ENCODE results near the gene FZD8.

The FZD8 gene

DNA sequence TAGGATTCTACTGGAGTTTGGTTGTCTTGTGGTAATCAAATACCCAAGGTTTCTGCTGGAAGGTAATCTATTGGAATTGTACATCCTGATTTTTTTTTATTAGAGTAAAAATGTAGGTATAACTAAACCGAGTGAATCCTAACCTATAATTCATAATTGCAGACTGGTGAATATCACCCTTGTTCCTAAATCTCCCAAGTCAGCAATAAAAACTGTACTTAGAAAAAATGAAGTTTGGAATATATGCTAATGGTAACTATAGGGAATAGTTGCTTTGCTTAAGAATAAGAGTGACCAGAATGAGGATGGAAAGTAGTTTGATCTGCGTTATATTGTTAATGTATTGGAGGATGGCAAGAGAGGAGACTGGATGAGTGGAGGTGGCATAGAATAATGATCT is 10.7 kb upstream of the FZD8 start:
- no peak for DNase-seq (ENCODE audit: extremely low read depth, low read depth)
- TF ChIP-seq, protein P1, sequence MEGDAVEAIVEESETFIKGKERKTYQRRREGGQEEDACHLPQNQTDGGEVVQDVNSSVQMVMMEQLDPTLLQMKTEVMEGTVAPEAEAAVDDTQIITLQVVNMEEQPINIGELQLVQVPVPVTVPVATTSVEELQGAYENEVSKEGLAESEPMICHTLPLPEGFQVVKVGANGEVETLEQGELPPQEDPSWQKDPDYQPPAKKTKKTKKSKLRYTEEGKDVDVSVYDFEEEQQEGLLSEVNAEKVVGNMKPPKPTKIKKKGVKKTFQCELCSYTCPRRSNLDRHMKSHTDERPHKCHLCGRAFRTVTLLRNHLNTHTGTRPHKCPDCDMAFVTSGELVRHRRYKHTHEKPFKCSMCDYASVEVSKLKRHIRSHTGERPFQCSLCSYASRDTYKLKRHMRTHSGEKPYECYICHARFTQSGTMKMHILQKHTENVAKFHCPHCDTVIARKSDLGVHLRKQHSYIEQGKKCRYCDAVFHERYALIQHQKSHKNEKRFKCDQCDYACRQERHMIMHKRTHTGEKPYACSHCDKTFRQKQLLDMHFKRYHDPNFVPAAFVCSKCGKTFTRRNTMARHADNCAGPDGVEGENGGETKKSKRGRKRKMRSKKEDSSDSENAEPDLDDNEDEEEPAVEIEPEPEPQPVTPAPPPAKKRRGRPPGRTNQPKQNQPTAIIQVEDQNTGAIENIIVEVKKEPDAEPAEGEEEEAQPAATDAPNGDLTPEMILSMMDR (IDR thresholded peaks at IDR 0.05; ENCODE audit: low read depth, low read length), result no peak

DNA sequence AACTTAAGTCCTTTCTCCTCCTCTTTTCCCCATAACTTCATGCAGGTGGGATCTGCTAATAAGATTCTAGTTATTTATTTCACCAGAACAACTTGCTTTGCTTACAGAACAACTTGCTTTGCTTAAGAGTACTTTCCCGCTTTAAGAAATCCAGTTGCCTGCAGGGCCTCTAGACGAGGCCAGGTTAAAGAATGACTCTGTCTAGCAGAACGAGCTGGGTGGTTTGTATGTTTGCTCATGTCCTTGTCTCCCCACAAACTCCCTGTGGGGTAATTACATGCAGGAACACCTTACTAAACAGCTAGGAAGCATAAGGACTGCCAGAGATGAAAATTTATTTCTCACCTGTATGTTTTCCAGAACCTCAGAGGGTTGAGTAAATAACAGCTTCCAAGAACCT is 8.8 kb upstream of the FZD8 start:
- no peak for DNase-seq (ENCODE audit: extremely low read depth, low read depth)
- TF ChIP-seq, protein P1 (IDR thresholded peaks at IDR 0.05; ENCODE audit: low read depth, low read length), result no peak

DNA sequence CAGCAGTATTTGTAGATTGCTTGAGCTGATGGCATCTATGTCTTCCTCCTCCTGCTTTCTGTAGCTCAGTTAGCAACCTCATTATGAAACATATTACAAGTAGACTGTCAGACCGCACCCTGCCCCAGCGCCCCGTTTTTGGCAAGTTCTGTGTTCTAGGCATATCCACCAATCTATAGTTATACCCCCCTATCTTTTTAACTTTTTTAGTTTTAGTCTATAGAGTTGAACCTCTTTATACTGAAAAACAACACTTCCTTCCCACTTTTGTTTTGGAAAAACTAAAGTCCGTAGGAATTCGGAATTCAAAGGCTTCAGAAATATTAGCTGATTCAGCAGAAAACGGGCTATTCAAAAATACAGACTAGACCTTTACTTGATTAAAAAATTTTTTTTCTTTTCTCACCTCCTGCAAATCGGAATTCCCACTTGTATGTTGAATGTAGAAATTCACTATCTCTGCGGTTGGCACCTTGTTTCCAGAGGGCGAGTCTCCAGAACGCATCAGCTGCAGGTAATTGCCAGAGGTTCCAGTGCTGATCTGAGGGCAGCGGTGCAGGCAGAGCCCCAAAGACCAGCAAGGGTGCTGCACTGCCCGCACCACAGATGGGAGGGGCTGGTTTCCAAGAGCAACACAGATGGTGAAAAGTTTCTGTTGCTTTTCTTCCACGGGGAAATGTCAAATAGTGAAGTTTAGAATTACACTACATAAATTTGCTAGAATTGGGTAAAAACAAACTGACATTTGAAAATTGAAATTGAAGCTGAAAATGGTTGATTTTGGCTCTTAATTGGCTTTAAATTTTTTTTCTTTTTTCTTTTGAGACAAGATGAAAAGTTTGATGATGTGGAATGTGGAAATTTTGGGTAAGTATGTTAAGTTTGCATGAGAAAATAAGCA is 2.2 kb upstream of the FZD8 start:
- TF ChIP-seq, protein P1 (IDR thresholded peaks at IDR 0.05; ENCODE audit: low read depth, low read length), result no peak
- DNase-seq (ENCODE audit: extremely low read depth, low read depth), result no peak

DNA sequence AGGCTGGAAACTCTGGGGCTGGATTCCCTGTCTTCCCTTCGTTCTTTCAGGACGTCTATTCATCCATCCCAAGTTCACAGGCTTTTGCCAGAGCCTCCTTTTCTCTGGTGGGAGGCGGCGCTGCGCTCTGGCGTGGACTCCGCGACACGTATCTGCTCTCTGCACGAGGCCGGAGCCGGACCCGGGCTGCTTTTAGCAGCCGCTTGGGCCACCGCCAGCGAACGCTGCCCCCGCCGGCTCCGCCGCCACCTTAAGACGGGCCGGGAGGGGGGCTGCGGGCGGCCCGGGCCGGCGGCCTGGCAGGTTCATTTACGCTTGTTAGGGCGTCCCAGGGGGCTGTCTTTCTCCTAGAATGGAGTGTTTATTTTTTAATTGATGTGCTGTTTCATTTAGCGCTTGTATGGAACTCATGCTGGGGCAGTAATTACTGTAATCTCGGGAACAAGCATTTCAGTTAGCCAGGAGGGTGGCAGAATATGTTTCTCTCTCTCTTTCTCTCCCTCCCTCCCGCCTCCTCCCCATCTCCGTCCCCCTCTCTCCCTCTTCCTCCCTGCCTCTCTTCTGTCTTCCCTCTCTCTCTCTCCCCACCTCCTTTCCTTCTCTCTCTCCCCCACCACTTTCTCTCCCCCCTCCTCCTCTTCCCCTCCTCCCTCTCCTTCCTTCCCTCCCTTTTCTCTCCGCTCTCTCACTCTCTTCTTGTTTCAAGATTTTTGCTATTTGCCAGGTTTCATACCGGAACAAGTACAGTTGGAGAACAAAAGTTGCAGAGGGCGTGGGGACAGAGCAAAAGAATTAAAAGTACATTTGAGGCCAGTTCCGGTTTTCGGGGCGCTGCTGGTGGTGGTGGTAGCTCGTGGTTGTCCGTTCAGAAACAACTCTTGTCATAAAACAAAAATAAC is 1.3 kb upstream of the FZD8 start:
- no peak for DNase-seq (ENCODE audit: extremely low read depth, low read depth)

DNA sequence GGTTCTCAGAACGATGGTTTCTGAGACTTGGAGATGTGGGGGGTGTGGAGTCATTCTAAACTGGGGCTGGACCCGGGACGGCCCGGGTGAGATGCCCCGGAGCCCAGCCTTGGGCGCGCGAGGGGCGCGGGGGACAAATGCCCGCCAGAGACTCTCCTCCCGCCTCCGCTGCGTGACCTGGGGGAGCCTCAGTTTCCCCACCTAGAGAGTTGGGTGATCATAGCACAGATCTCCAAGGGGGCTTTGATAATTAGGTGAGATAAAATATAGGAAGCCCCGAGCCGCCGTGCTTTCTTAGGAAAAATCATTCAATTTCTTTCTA is 658 bp upstream of the FZD8 start:
- TF ChIP-seq, protein P1 (IDR thresholded peaks at IDR 0.05; ENCODE audit: low read depth, low read length), result no peak
- no peak for DNase-seq (ENCODE audit: extremely low read depth, low read depth)

More for the DNA sequence above, 1.3 kb upstream of the FZD8 start:
- TF ChIP-seq, protein P1 (IDR thresholded peaks at IDR 0.05; ENCODE audit: low read depth, low read length), result no peak

DNA sequence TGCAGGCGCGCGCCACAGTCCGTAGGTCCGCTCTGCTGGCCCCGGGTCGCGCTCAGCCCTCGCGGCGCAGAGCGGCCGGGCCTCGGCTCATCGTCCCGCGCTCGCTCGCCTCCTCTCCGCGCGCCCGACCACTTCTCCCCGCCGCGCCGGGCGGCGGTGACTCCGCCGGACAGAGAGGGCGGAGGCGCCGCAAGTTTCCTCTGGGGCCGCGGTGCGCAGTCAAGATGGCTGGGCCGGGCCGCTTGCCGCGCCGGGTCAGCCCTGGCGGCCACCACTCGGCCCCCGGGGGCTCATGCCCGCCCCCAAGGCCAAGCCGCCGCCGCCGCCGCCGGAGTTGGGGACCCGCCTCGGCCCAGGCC is 441 bp downstream of the FZD8 start:
- TF ChIP-seq, protein P1 (IDR thresholded peaks at IDR 0.05; ENCODE audit: low read depth, low read length), result no peak
- no peak for DNase-seq (ENCODE audit: extremely low read depth, low read depth)

Data from AG09319 (cell line).